Esophagus muscularis mucosa (tissue), 4 donors: ENCODE measurements around the gene GRIK4. TPM values are rescaled to one million over a fixed set of nuclear protein-coding genes. Genes with fewer than 3 reads are reported as not detected.

Experiments
- DNase-seq: peaks from one replicate; pipeline ENCODE4 v3.0.0-alpha.2; 2017; ENCODE audit errors: extremely low spot score
- H3K27ac ChIP-seq, 4 donors: fragments of 200-600 bp; sonication (generic); replicated peaks in 1 of 4; 1 replicate in 3 of 4; 2 replicates in 1 of 4; pipeline ENCODE4 v1.5.1; 2016 to 2019; ENCODE audit warnings: mild to moderate bottlenecking in 1 of 4
- H3K27me3 ChIP-seq, 4 donors: fragments of 200-600 bp; sonication (generic); one replicate each; pipeline versions ENCODE4 v1.5.1 to v1.6.0; 2016 to 2019
- H3K36me3 ChIP-seq, 4 donors: fragments of 200-600 bp; sonication (generic); one replicate each; pipeline ENCODE4 v1.5.1; 2016 to 2019
- H3K4me1 ChIP-seq, 4 donors: fragments of 200-600 bp; sonication (generic); one replicate each; pipeline ENCODE4 v1.5.1; 2016 to 2019
- H3K4me3 ChIP-seq, 4 donors: fragments of 200-600 bp; sonication (generic); 1 replicate in 2 of 4; 2 replicates in 2 of 4; pipeline ENCODE4 v1.5.1; 2016 to 2019; ENCODE audit warnings: mild to moderate bottlenecking in 4 of 4, moderate library complexity in 1 of 4
- H3K9me3 ChIP-seq, 4 donors: fragments of 200-600 bp; sonication (generic); 1 replicate in 3 of 4; 2 replicates in 1 of 4; pipeline ENCODE4 v1.5.1; 2016 to 2019
- EP300 ChIP-seq: sonication (generic); formaldehyde crosslinking; IDR thresholded peaks from one replicate; pipeline ENCODE4 v1.6.1; 2017; ENCODE audit warnings: antibody characterized with exemption
- POLR2A ChIP-seq: fragments of 450-650 bp; IDR thresholded peaks from one replicate; pipeline ENCODE4 v1.6.1; 2017; ENCODE audit warnings: antibody characterized with exemption, moderate library complexity, mild to moderate bottlenecking, low read depth
- POLR2AphosphoS5 ChIP-seq, 2 donors: sonication (generic); formaldehyde crosslinking; IDR thresholded peaks; one replicate each; pipeline ENCODE4 v1.6.1; 2017; ENCODE audit warnings: antibody characterized with exemption in 2 of 2
- WGBS: methylation state at CpG from one replicate; pipeline ENCODE4 v1.1.5; 2018; 5-methylcytosine and 5-hydroxymethylcytosine counted together
- intact Hi-C: fragments of 100-400 bp; cut with DNase I; formaldehyde crosslinking; loops from one replicate; pipeline ENCODE4 v1.15.1; 2023
- total RNA-seq, 4 donors: library from RNA; depleted of rRNA; stranded (reverse); fragments of >200 nt; gene quantifications; one replicate each; pipeline versions ENCODE4 v1.1.0 to v1.2.1, GENCODE V29; 2016
- TF ChIP-seq, protein P1 (sequence below), 3 experiments: fragments of 200-600 bp in 2 of 3; fragments of 450-650 bp in 1 of 3; sonication (generic) in 2 of 3; IDR thresholded peaks; one replicate each; pipeline ENCODE4 v1.5.1; 2017 to 2019; ENCODE audit warnings: antibody characterized with exemption in 3 of 3, mild to moderate bottlenecking in 2 of 3, moderate library complexity in 1 of 3

Gene GRIK4
- total RNA-seq, 4 donors from 2014 or later, result 0.13 to 0.83 (median 0.43) TPM

GRCh38 chr11:120539667-120540369 lies 28.3 kb downstream of the GRIK4 start:
- Histone ChIP-seq H3K36me3 (no peaks in the 10 kb centered on the region), H3K9me3 (peaks cover 0 to 6% (median 0%) of the 10 kb centered on the region in 4 donors), H3K4me1 (no peaks in the 10 kb centered on the region), H3K27ac (no peak overlapping the region), H3K27me3 (no peaks in the 10 kb centered on the region), H3K4me3 (no peak overlapping the region)
- DNase-seq, result no peak
- intact Hi-C loops, result no loop called here
- 97% methylated on average over 8 of the region's 9 CpGs for WGBS
- TF ChIP-seq POLR2AphosphoS5 (IDR thresholded peaks at IDR 0.05), result no peak
- no peak for TF ChIP-seq POLR2A
- no peak for TF ChIP-seq EP300
- TF ChIP-seq, protein P1, sequence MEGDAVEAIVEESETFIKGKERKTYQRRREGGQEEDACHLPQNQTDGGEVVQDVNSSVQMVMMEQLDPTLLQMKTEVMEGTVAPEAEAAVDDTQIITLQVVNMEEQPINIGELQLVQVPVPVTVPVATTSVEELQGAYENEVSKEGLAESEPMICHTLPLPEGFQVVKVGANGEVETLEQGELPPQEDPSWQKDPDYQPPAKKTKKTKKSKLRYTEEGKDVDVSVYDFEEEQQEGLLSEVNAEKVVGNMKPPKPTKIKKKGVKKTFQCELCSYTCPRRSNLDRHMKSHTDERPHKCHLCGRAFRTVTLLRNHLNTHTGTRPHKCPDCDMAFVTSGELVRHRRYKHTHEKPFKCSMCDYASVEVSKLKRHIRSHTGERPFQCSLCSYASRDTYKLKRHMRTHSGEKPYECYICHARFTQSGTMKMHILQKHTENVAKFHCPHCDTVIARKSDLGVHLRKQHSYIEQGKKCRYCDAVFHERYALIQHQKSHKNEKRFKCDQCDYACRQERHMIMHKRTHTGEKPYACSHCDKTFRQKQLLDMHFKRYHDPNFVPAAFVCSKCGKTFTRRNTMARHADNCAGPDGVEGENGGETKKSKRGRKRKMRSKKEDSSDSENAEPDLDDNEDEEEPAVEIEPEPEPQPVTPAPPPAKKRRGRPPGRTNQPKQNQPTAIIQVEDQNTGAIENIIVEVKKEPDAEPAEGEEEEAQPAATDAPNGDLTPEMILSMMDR (IDR thresholded peaks at IDR 0.05), result no peak

- 66% methylated on average over 8 of the region's 8 CpGs for WGBS
- intact Hi-C loops, result no loop called here
- no peak for TF ChIP-seq EP300
- TF ChIP-seq POLR2AphosphoS5 (IDR thresholded peaks at IDR 0.05), result no peak
- TF ChIP-seq, protein P1 (IDR thresholded peaks at IDR 0.05), result no peak
- no peak for TF ChIP-seq POLR2A
These were observed 29.4 kb downstream of the GRIK4 start for GRCh38 chr11:120540744-120541465.

GRCh38 chr11:120543521-120544215 lies 32.1 kb downstream of the GRIK4 start:
- Histone ChIP-seq H3K9me3 (peaks cover 0 to 6% (median 0%) of the 10 kb centered on the region in 4 donors), H3K4me3 (no peak overlapping the region), H3K36me3 (no peaks in the 10 kb centered on the region), H3K27me3 (no peaks in the 10 kb centered on the region), H3K27ac (no peak overlapping the region), H3K4me1 (peaks cover 20 to 31% (median 27%) of the 10 kb centered on the region in 4 donors)
- no peak for DNase-seq
- TF ChIP-seq POLR2AphosphoS5 (IDR thresholded peaks at IDR 0.05) (no peak), POLR2A (no peak), EP300 (no peak)
- TF ChIP-seq, protein P1 (IDR thresholded peaks at IDR 0.05), result no peak
- 79% methylated on average over 6 of the region's 6 CpGs for WGBS
- intact Hi-C loops, result no loop called here

More at GRCh38 chr11:120540744-120541465, 29.4 kb downstream of the GRIK4 start:
- Histone ChIP-seq H3K9me3 (peaks cover 0 to 6% (median 0%) of the 10 kb centered on the region in 4 donors), H3K36me3 (no peaks in the 10 kb centered on the region), H3K27me3 (no peaks in the 10 kb centered on the region), H3K4me3 (no peak overlapping the region), H3K4me1 (peaks cover 0 to 3% (median under 1%) of the 10 kb centered on the region in 4 donors), H3K27ac (no peak overlapping the region)
- no peak for DNase-seq

DNA sequence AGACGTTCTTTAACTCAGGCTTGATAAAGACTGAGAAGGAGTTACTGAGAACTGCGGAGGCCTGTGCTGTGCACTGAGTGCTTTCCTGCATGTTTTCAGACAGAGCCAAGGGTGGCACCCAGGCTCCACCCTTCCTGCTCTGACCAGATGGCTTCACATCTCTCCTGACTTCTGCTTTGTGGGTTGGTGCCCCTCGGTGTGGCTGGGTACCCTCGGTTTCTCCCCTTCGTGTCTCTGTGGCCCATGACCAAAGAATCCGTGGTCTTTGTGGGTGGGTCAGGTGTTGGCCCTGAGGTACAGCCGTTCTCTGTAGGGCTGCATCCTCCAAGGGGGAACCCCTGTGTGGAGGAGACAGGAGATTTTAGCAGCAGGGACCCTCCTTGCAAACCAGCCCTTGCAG lies 34.3 kb downstream of the GRIK4 start:
- no peak overlapping the region for H3K4me3 ChIP-seq
- no peak for DNase-seq
- no peak overlapping the region for H3K27ac ChIP-seq
- peaks cover 0 to 6% (median 0%) of the 10 kb centered on the region in 4 donors for H3K9me3 ChIP-seq
- WGBS, result 89% methylated on average over 7 of the region's 7 CpGs
- H3K36me3 ChIP-seq, result no peaks in the 10 kb centered on the region
- no peaks in the 10 kb centered on the region for H3K27me3 ChIP-seq
- intact Hi-C loops, result no loop called here
- H3K4me1 ChIP-seq, result peaks cover 22 to 32% (median 29%) of the 10 kb centered on the region in 4 donors
- no peak for TF ChIP-seq POLR2AphosphoS5 (IDR thresholded peaks at IDR 0.05)
- TF ChIP-seq, protein P1 (IDR thresholded peaks at IDR 0.05), result no peak
